ENCODE measurements around the gene PHACTR3. TPM values are rescaled to one million over a fixed set of nuclear protein-coding genes. Genes with fewer than 3 reads are reported as not detected.

PHACTR3 gene
- total and polyA plus RNA-seq, 2 donors (not counting 1 experiment from before 2014, with no cell fraction given), result not detected

- Histone ChIP-seq H4K20me1 (ENCODE audit: control insufficient read depth, extremely low read depth, insufficient read depth, low read length) (no peaks in the 10 kb centered on the region), H3K4me1 (ENCODE audit: control insufficient read depth, extremely low read depth, insufficient read depth, low read length) (no peaks in the 10 kb centered on the region), H2AFZ (ENCODE audit: low read length) (no peak overlapping the region), H3K9ac (ENCODE audit: insufficient read depth, low read length) (no peak overlapping the region), H3K4me2 (ENCODE audit: extremely low read depth, insufficient read depth, low read length) (no peak overlapping the region), H3K36me3 (ENCODE audit: control insufficient read depth, insufficient read depth, low read length) (no peaks in the 10 kb centered on the region), H3K9me3 (ENCODE audit: control insufficient read depth, insufficient read depth, low read depth, low read length) (no peaks in the 10 kb centered on the region), H3K4me3 (replicated peaks in 1 of 4; ENCODE audit: control extremely low read depth in 1 of 4, insufficient read depth in 1 of 4, low read depth in 3 of 4, low read length in 4 of 4) (no peak overlapping the region), H3K27ac (ENCODE audit: insufficient read depth, low read length) (no peak overlapping the region), H3K27me3 (ENCODE audit: control insufficient read depth, insufficient read depth, low read length) (no peaks in the 10 kb centered on the region), H3K79me2 (ENCODE audit: control insufficient read depth, insufficient read depth, low read length) (no peaks in the 10 kb centered on the region)
- TF ChIP-seq, protein P1, sequence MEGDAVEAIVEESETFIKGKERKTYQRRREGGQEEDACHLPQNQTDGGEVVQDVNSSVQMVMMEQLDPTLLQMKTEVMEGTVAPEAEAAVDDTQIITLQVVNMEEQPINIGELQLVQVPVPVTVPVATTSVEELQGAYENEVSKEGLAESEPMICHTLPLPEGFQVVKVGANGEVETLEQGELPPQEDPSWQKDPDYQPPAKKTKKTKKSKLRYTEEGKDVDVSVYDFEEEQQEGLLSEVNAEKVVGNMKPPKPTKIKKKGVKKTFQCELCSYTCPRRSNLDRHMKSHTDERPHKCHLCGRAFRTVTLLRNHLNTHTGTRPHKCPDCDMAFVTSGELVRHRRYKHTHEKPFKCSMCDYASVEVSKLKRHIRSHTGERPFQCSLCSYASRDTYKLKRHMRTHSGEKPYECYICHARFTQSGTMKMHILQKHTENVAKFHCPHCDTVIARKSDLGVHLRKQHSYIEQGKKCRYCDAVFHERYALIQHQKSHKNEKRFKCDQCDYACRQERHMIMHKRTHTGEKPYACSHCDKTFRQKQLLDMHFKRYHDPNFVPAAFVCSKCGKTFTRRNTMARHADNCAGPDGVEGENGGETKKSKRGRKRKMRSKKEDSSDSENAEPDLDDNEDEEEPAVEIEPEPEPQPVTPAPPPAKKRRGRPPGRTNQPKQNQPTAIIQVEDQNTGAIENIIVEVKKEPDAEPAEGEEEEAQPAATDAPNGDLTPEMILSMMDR (conservative IDR thresholded peaks at IDR 0.05 in 1 of 2, IDR thresholded peaks at IDR 0.05 in 1 of 2; ENCODE audit: low read depth in 1 of 2, low read length in 2 of 2), result no peak
- no peak for TF ChIP-seq EZH2 (IDR thresholded peaks at IDR 0.05; ENCODE audit: low read length, missing control alignments)
- DNase-seq (ENCODE audit: low read depth in 2 of 2), result no peak
Observed at GRCh38 chr20:59698598-59698997, 94.3 kb downstream of the PHACTR3 start.

- Histone ChIP-seq H3K27ac (ENCODE audit: insufficient read depth, low read length) (no peak overlapping the region), H4K20me1 (ENCODE audit: control insufficient read depth, extremely low read depth, insufficient read depth, low read length) (no peaks in the 10 kb centered on the region), H3K9ac (ENCODE audit: insufficient read depth, low read length) (no peak overlapping the region), H3K36me3 (ENCODE audit: control insufficient read depth, insufficient read depth, low read length) (no peaks in the 10 kb centered on the region), H3K9me3 (ENCODE audit: control insufficient read depth, insufficient read depth, low read depth, low read length) (no peaks in the 10 kb centered on the region), H2AFZ (ENCODE audit: low read length) (no peak overlapping the region), H3K4me1 (ENCODE audit: control insufficient read depth, extremely low read depth, insufficient read depth, low read length) (no peaks in the 10 kb centered on the region), H3K27me3 (ENCODE audit: control insufficient read depth, insufficient read depth, low read length) (no peaks in the 10 kb centered on the region), H3K4me3 (replicated peaks in 1 of 4; ENCODE audit: control extremely low read depth in 1 of 4, insufficient read depth in 1 of 4, low read depth in 3 of 4, low read length in 4 of 4) (no peak overlapping the region), H3K4me2 (ENCODE audit: extremely low read depth, insufficient read depth, low read length) (no peak overlapping the region), H3K79me2 (ENCODE audit: control insufficient read depth, insufficient read depth, low read length) (no peaks in the 10 kb centered on the region)
- TF ChIP-seq, protein P1 (conservative IDR thresholded peaks at IDR 0.05 in 1 of 2, IDR thresholded peaks at IDR 0.05 in 1 of 2; ENCODE audit: low read depth in 1 of 2, low read length in 2 of 2), result no peak
- TF ChIP-seq EZH2 (IDR thresholded peaks at IDR 0.05; ENCODE audit: low read length, missing control alignments), result no peak
- DNase-seq (ENCODE audit: low read depth in 2 of 2), result no peak
Observed at GRCh38 chr20:59701236-59701635, 96.9 kb downstream of the PHACTR3 start.

DNA sequence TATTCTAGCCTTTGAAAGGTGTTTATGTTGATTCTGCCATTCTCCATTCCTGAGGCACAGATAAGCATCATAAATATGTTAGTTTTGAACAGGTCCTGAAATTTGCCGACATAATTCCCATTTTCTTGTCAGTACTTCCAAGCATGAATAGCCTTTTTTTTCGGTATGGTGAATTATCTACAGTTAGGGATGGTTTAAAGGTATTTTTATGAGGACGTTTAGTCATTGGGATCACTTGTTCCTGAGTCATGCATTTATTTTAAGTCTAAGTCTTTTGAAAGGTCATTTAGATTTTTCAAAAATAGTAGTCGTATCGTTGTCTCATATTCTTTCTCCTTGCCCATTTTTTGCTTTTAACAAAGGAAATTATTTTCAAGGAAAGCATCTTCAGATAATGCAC, 98.7 kb downstream of the PHACTR3 start:
- H3K79me2 ChIP-seq (ENCODE audit: control insufficient read depth, insufficient read depth, low read length), result no peaks in the 10 kb centered on the region
- no peak for TF ChIP-seq EZH2 (IDR thresholded peaks at IDR 0.05; ENCODE audit: low read length, missing control alignments)
- TF ChIP-seq, protein P1 (conservative IDR thresholded peaks at IDR 0.05 in 1 of 2, IDR thresholded peaks at IDR 0.05 in 1 of 2; ENCODE audit: low read depth in 1 of 2, low read length in 2 of 2), result no peak
- no peak for DNase-seq (ENCODE audit: low read depth in 2 of 2)
- H3K27ac ChIP-seq (ENCODE audit: insufficient read depth, low read length), result no peak overlapping the region
- H4K20me1 ChIP-seq (ENCODE audit: control insufficient read depth, extremely low read depth, insufficient read depth, low read length), result no peaks in the 10 kb centered on the region
- no peaks in the 10 kb centered on the region for H3K27me3 ChIP-seq (ENCODE audit: control insufficient read depth, insufficient read depth, low read length)
- H3K36me3 ChIP-seq (ENCODE audit: control insufficient read depth, insufficient read depth, low read length), result no peaks in the 10 kb centered on the region
- no peaks in the 10 kb centered on the region for H3K4me1 ChIP-seq (ENCODE audit: control insufficient read depth, extremely low read depth, insufficient read depth, low read length)
- H3K4me3 ChIP-seq (replicated peaks in 1 of 4; ENCODE audit: control extremely low read depth in 1 of 4, insufficient read depth in 1 of 4, low read depth in 3 of 4, low read length in 4 of 4), result no peak overlapping the region
- H2AFZ ChIP-seq (ENCODE audit: low read length), result no peak overlapping the region
- no peak overlapping the region for H3K9ac ChIP-seq (ENCODE audit: insufficient read depth, low read length)
- H3K9me3 ChIP-seq (ENCODE audit: control insufficient read depth, insufficient read depth, low read depth, low read length), result no peaks in the 10 kb centered on the region
- no peak overlapping the region for H3K4me2 ChIP-seq (ENCODE audit: extremely low read depth, insufficient read depth, low read length)
